GM19043 (cell line): ENCODE data around the gene PRKCA.

Source experiments
- ATAC-seq: cut with Tn5 transposase; IDR thresholded peaks from one replicate; pipeline ENCODE4 v1.9.1; 2021; ENCODE audit warnings: low read depth; ENCODE audit not compliant: unreplicated experiment

Gene PRKCA

GRCh38 chr17:66406701-66407644 lies 104.6 kb downstream of the PRKCA start:
- ATAC-seq = no peak

- no peak for ATAC-seq
Observed at GRCh38 chr17:66407864-66408263, 105.5 kb downstream of the PRKCA start.

GRCh38 chr17:66411520-66411919 lies 109.1 kb downstream of the PRKCA start:
- no peak for ATAC-seq

- ATAC-seq = no peak
Observed at GRCh38 chr17:66412857-66413558, 110.6 kb downstream of the PRKCA start.

- ATAC-seq = no peak
Observed at GRCh38 chr17:66413559-66414520, 111.4 kb downstream of the PRKCA start.

GRCh38 chr17:66414561-66415175 lies 112.3 kb downstream of the PRKCA start:
- peak; percentile 49 for ATAC-seq

- ATAC-seq = no peak
Observed at GRCh38 chr17:66415366-66416206, 113.2 kb downstream of the PRKCA start.

GRCh38 chr17:66416207-66416940 lies 114.0 kb downstream of the PRKCA start:
- ATAC-seq = no peak

GRCh38 chr17:66417300-66417719 lies 114.9 kb downstream of the PRKCA start:
- no peak for ATAC-seq

- no peak for ATAC-seq
Observed at GRCh38 chr17:66420961-66421371, 118.6 kb downstream of the PRKCA start.

GRCh38 chr17:66422186-66422585 lies 119.8 kb downstream of the PRKCA start:
- no peak for ATAC-seq

GRCh38 chr17:66423056-66423955 lies 120.9 kb downstream of the PRKCA start:
- no peak for ATAC-seq

- no peak for ATAC-seq
Observed at GRCh38 chr17:66425756-66426396, 123.5 kb downstream of the PRKCA start.

- no peak for ATAC-seq
Observed at GRCh38 chr17:66426397-66427033, 124.1 kb downstream of the PRKCA start.

- ATAC-seq = no peak
Observed at GRCh38 chr17:66427134-66427533, 124.7 kb downstream of the PRKCA start.

GRCh38 chr17:66429680-66430079 lies 127.3 kb downstream of the PRKCA start:
- ATAC-seq = no peak
